Progenitor cell of endocrine pancreas (in vitro differentiated cells): ENCODE data around the gene SPRED2. TPM values are rescaled to one million over a fixed set of nuclear protein-coding genes. Genes with fewer than 3 reads are reported as not detected.
A peak's percentile ranks its signal among the peaks of the same experiment; 100 is the strongest.

Experiments used
- DNase-seq: peaks from one replicate; pipeline ENCODE4 v3.0.0; 2021; ENCODE audit warnings: low spot score; ENCODE audit not compliant: unreplicated experiment
- H3K27ac Mint-ChIP-seq: 2 replicates; pipeline ENCODE4 v1.8.0; 2021; ENCODE audit warnings: mild to moderate bottlenecking, moderate library complexity, mixed read lengths
- H3K27me3 Mint-ChIP-seq: 2 replicates; pipeline ENCODE4 v1.8.0; 2021; ENCODE audit warnings: mixed read lengths
- H3K36me3 Mint-ChIP-seq: 2 replicates; pipeline ENCODE4 v1.8.0; 2022; ENCODE audit warnings: mixed read lengths; ENCODE audit not compliant: insufficient read depth
- H3K4me1 Mint-ChIP-seq: 2 replicates; pipeline ENCODE4 v1.8.0; 2021; ENCODE audit warnings: low read depth, mixed read lengths
- H3K4me3 Mint-ChIP-seq: 2 replicates; pipeline ENCODE4 v1.8.0; 2021; ENCODE audit warnings: low read depth, mild to moderate bottlenecking, moderate library complexity, mixed read lengths
- H3K9me3 Mint-ChIP-seq: 2 replicates; pipeline ENCODE4 v1.8.0; 2021; ENCODE audit warnings: low read depth, mixed read lengths
- CTCF ChIP-seq: fragments of 200-600 bp; sonication (generic); IDR thresholded peaks from one replicate; pipeline ENCODE4 v1.5.0; 2021; ENCODE audit warnings: antibody characterized with exemption, mild to moderate bottlenecking; ENCODE audit not compliant: unreplicated experiment
- total RNA-seq: library from RNA; stranded (reverse); gene quantifications from 2 replicates; pipeline ENCODE4 v1.2.1, GENCODE V29; 2021

SPRED2 gene
- total RNA-seq, 1 donor from 2014 or later: 38.6 TPM

- no peaks in the 10 kb centered on the region for H3K9me3 Mint-ChIP-seq
- peaks cover 20% of the 10 kb centered on the region for H3K4me1 Mint-ChIP-seq
- H3K27me3 Mint-ChIP-seq: no peaks in the 10 kb centered on the region
- DNase-seq: no peak
- no peak for TF ChIP-seq CTCF
- no peak overlapping the region for H3K27ac Mint-ChIP-seq
- no peaks in the 10 kb centered on the region for H3K36me3 Mint-ChIP-seq
- no peak overlapping the region for H3K4me3 Mint-ChIP-seq
Observed at GRCh38 chr2:65351234-65351947, 81.0 kb downstream of the SPRED2 start.

GRCh38 chr2:65350651-65351056, 81.7 kb downstream of the SPRED2 start:
- H3K36me3 Mint-ChIP-seq: peaks cover 1% of the 10 kb centered on the region
- peak; percentile 46 for TF ChIP-seq CTCF
- H3K4me3 Mint-ChIP-seq: no peak overlapping the region
- peak overlapping the region; percentile 11 for H3K27ac Mint-ChIP-seq
- H3K27me3 Mint-ChIP-seq: no peaks in the 10 kb centered on the region
- no peaks in the 10 kb centered on the region for H3K9me3 Mint-ChIP-seq
- no peak for DNase-seq
- peaks cover 18% of the 10 kb centered on the region for H3K4me1 Mint-ChIP-seq

- H3K36me3 Mint-ChIP-seq: peaks cover 1% of the 10 kb centered on the region
- H3K27me3 Mint-ChIP-seq: no peaks in the 10 kb centered on the region
- H3K27ac Mint-ChIP-seq: peak overlapping the region; percentile 26
- DNase-seq: no peak
- H3K9me3 Mint-ChIP-seq: no peaks in the 10 kb centered on the region
- H3K4me1 Mint-ChIP-seq: peaks cover 17% of the 10 kb centered on the region
- no peak overlapping the region for H3K4me3 Mint-ChIP-seq
- TF ChIP-seq CTCF: no peak
Observed at GRCh38 chr2:65349863-65350262, 82.5 kb downstream of the SPRED2 start.

- H3K9me3 Mint-ChIP-seq: no peaks in the 10 kb centered on the region
- peaks cover 4% of the 10 kb centered on the region for H3K36me3 Mint-ChIP-seq
- H3K27me3 Mint-ChIP-seq: no peaks in the 10 kb centered on the region
- TF ChIP-seq CTCF: no peak
- DNase-seq: no peak
- H3K27ac Mint-ChIP-seq: no peak overlapping the region
- no peak overlapping the region for H3K4me3 Mint-ChIP-seq
- peaks cover 17% of the 10 kb centered on the region for H3K4me1 Mint-ChIP-seq
Observed at GRCh38 chr2:65347913-65348312, 84.5 kb downstream of the SPRED2 start.

GRCh38 chr2:65345631-65346030, 86.8 kb downstream of the SPRED2 start:
- Mint-ChIP-seq H3K9me3 (no peaks in the 10 kb centered on the region), H3K4me1 (peaks cover 13% of the 10 kb centered on the region), H3K27me3 (no peaks in the 10 kb centered on the region), H3K36me3 (peaks cover 7% of the 10 kb centered on the region), H3K4me3 (no peak overlapping the region), H3K27ac (no peak overlapping the region)
- TF ChIP-seq CTCF: no peak
- DNase-seq: no peak
